ENCODE data around the gene SRSF11. TPM values are rescaled to one million over a fixed set of nuclear protein-coding genes. Genes with fewer than 3 reads are reported as not detected.

SRSF11 gene
- total and polyA plus RNA-seq, 7 donors = 34.2 to 248 (median 156) TPM

- H3K27me3 ChIP-seq = no peaks in the 10 kb centered on the region
- H3K36me3 ChIP-seq = peaks cover 0 to 94% (median 20%) of the 10 kb centered on the region in 4 donors
- H3K27ac ChIP-seq = no peak overlapping the region
- H3K4me1 ChIP-seq = no peaks in the 10 kb centered on the region
- intact Hi-C loops (cut with DNase I) = no loop called here
- WGBS, 2 donors = 96 to 99% methylated on average over 4 of the region's 4 CpGs
- no peaks in the 10 kb centered on the region for H3K9me3 ChIP-seq
- no peak for TF ChIP-seq POLR2AphosphoS5 (IDR thresholded peaks at IDR 0.05)
- no peak for TF ChIP-seq EP300 (IDR thresholded peaks at IDR 0.05)
- TF ChIP-seq POLR2A (IDR thresholded peaks at IDR 0.05) = no peak
- TF ChIP-seq CTCF (IDR thresholded peaks at IDR 0.05) = no peak
- no peak for DNase-seq
- no peak overlapping the region for H3K4me3 ChIP-seq
Measured at GRCh38 chr1:70295749-70296148, 74.6 kb downstream of the SRSF11 start.

DNA sequence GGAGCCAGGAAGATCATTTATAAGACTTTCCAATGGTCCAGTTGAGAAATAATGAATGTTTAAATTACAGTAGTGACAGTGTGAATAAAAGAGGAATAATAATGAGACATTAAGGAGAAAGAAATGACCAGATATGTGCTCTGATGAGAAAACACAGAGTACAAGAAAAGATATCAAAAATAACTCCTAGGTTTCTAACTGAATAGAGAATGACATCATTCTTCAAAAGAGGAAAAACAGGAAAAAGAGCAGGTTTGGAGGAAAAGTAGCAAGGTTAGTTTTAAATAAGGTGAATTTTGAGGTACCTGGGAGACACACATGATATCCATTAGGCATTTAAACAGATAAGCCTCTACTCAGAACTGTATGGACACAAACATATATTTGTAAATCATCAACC, 78.3 kb downstream of the SRSF11 start:
- no peak overlapping the region for H3K27ac ChIP-seq
- no peak overlapping the region for H3K4me3 ChIP-seq
- intact Hi-C loops (cut with DNase I) = no loop called here
- H3K9me3 ChIP-seq = no peaks in the 10 kb centered on the region
- no peaks in the 10 kb centered on the region for H3K4me1 ChIP-seq
- no peak for DNase-seq
- H3K36me3 ChIP-seq = peaks cover 0 to 71% (median 13%) of the 10 kb centered on the region in 4 donors
- TF ChIP-seq POLR2A (IDR thresholded peaks at IDR 0.05) = no peak
- TF ChIP-seq CTCF (IDR thresholded peaks at IDR 0.05) = no peak
- no peak for TF ChIP-seq POLR2AphosphoS5 (IDR thresholded peaks at IDR 0.05)
- no peak for TF ChIP-seq EP300 (IDR thresholded peaks at IDR 0.05)
- no peaks in the 10 kb centered on the region for H3K27me3 ChIP-seq

Small RNAs within 50 kb of the gene (small RNA-seq; reads per million reads assigned to genes)
- 0 to 0.11 (median 0) reads per million in 3 donors for gene RN7SL242P

Other genes with a start within 250 kb of the SRSF11 start
- gene LRRC40, start 15.8 kb upstream of the SRSF11 start, total RNA-seq = 10 to 100 TPM; 14.0 to 20.7 (median 16.6) TPM
- 1 to 10 TPM; 7.5 to 9.0 (median 8.4) TPM for gene LRRC40, start 15.8 kb upstream of the SRSF11 start, polyA plus RNA-seq
- 10 to 100 TPM; 22.8 to 34.2 (median 28.5) TPM for gene ANKRD13C, start 133.3 kb downstream of the SRSF11 start, total RNA-seq
- 10 to 100 TPM; 10.6 to 15.6 (median 12.3) TPM for gene ANKRD13C, start 133.3 kb downstream of the SRSF11 start, polyA plus RNA-seq
- 1 to 10 TPM; 1.1 to 4.6 (median 2.7) TPM for gene CTH, start 189.9 kb downstream of the SRSF11 start, total RNA-seq
- 1 to 10 TPM; 4.8 to 5.5 (median 5.1) TPM for gene CTH, start 189.9 kb downstream of the SRSF11 start, polyA plus RNA-seq

All from sigmoid colon (tissue), 7 donors.